ENCODE results near the gene PITPNC1.

DNA sequence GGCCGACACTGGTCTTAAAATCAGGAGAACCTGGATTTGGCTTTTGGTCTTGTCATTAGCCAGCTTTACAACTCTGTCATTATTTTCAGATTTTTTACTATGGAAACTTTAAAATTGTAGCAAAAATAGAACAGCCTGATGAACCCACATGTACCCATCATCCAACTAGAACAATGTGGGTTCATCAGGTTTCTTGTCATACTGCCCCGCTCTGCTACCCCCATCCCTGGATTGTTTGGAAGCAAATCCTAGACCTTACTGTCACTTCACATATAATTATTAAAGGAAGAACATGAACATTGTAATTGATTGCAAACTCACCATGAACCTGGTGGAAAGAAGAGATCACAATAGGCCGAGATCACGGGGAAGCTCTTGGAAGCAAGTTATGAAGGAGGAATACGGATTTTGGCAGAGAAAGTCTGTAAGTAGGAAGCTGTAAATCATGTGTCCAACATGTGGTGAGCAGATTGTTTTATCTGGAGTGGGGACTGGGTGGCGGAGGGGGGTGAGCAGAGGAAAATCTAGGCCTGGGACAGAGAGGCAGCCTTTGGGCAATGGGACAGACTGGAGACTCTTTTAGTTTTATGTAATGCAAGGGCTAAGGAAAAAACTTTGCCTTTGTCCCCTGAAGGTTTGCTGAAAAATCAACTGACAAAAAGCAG is 67.0 kb downstream of the PITPNC1 start:
- no peak for TF ChIP-seq POLR2A (IDR thresholded peaks at IDR 0.05)
- TF ChIP-seq, protein P1, sequence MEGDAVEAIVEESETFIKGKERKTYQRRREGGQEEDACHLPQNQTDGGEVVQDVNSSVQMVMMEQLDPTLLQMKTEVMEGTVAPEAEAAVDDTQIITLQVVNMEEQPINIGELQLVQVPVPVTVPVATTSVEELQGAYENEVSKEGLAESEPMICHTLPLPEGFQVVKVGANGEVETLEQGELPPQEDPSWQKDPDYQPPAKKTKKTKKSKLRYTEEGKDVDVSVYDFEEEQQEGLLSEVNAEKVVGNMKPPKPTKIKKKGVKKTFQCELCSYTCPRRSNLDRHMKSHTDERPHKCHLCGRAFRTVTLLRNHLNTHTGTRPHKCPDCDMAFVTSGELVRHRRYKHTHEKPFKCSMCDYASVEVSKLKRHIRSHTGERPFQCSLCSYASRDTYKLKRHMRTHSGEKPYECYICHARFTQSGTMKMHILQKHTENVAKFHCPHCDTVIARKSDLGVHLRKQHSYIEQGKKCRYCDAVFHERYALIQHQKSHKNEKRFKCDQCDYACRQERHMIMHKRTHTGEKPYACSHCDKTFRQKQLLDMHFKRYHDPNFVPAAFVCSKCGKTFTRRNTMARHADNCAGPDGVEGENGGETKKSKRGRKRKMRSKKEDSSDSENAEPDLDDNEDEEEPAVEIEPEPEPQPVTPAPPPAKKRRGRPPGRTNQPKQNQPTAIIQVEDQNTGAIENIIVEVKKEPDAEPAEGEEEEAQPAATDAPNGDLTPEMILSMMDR (IDR thresholded peaks at IDR 0.05): no peak
